GM12878 (cell line): ENCODE data around the gene MICALL1.

ENCODE experiments used
- CREB1 ChIP-seq: IDR thresholded peaks from 2 replicates; pipeline ENCODE4 v1.6.1; 2012; ENCODE audit warnings: low read depth, mild to moderate bottlenecking, inconsistent platforms
- HDAC6 ChIP-seq: fragments of 200-600 bp; sonication (generic); IDR thresholded peaks from one replicate; pipeline ENCODE4 v1.8.0; 2017; ENCODE audit warnings: antibody characterized with exemption; ENCODE audit not compliant: unreplicated experiment
- JUNB ChIP-seq: IDR thresholded peaks from 2 replicates; pipeline ENCODE4 v1.6.1; 2016; ENCODE audit warnings: antibody characterized with exemption, mild to moderate bottlenecking
- MXI1 ChIP-seq: fragments of 150-350 bp; IDR thresholded peaks from 2 replicates; pipeline ENCODE4 v1.6.1; 2011; ENCODE audit warnings: low read depth, mild to moderate bottlenecking, inconsistent platforms, low read length, improper control_type of control experiment
- POLR2AphosphoS5 ChIP-seq: IDR thresholded peaks from 2 replicates; pipeline ENCODE4 v1.6.1; 2011; ENCODE audit warnings: mild to moderate bottlenecking, low read length, inconsistent platforms
- USF1 ChIP-seq: IDR thresholded peaks from 2 replicates; pipeline ENCODE4 v1.6.1; 2011; ENCODE audit warnings: borderline replicate concordance, low read depth, mild to moderate bottlenecking, moderate library complexity, mixed read lengths, low read length; ENCODE audit not compliant: insufficient read depth; ENCODE audit errors: extremely low read length
- ZNF384 ChIP-seq: IDR thresholded peaks from 2 replicates; pipeline ENCODE4 v1.6.1; 2012; ENCODE audit warnings: low read depth, mild to moderate bottlenecking, low read length, improper control_type of control experiment, borderline replicate concordance
- TF ChIP-seq, protein P1 (sequence below), 3 experiments: IDR thresholded peaks in 2 of 3; conservative IDR thresholded peaks in 1 of 3; 2 replicates each; pipeline ENCODE4 v1.5.1; 2011; ENCODE audit warnings: low read depth in 3 of 3, low read length in 3 of 3, mild to moderate bottlenecking in 3 of 3, control low read depth in 2 of 3, moderate library complexity in 2 of 3, inconsistent platforms in 1 of 3, mixed read lengths in 1 of 3; ENCODE audit not compliant: control insufficient read depth in 2 of 3, insufficient read depth in 1 of 3; ENCODE audit errors: extremely low read depth in 1 of 3

DNA sequence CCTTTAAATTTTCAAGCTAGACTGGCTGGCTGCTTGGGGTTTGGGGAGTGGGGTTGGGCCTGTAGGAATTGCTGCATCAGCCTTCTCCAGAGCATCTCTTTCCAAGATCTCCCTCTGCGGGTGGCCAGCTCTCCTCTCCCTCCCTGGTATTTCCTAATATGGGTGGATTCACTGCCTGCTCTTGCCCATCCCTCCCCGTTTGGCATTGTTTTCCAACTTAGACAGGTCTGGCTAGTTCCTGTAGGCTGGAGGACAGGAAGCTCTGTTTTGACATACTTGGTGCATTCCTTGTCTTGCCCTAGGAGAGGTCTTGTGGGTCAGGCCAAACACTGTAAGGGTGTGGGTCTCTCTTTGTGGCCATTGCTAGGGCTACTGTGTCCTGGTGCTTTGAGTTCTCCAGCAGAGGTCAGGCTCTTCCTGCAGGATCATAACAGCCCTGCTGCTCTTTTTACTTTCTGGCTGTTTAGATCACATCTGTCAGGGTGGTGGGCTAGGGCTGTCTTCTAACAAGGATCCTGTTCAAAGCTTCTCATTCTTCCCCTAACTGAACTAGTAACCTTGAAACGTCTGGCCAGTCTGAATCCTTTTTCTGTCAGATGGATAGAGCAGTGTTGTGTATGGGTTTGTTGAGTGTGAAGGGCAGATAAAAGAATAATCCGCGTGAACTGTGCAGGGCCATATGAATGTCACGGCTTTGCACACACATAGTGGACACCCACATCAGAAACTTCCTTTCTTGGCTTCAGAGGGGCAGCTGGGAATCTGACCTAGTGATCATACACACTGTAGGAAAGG is 18.3 kb upstream of the MICALL1 start:
- TF ChIP-seq, protein P1, sequence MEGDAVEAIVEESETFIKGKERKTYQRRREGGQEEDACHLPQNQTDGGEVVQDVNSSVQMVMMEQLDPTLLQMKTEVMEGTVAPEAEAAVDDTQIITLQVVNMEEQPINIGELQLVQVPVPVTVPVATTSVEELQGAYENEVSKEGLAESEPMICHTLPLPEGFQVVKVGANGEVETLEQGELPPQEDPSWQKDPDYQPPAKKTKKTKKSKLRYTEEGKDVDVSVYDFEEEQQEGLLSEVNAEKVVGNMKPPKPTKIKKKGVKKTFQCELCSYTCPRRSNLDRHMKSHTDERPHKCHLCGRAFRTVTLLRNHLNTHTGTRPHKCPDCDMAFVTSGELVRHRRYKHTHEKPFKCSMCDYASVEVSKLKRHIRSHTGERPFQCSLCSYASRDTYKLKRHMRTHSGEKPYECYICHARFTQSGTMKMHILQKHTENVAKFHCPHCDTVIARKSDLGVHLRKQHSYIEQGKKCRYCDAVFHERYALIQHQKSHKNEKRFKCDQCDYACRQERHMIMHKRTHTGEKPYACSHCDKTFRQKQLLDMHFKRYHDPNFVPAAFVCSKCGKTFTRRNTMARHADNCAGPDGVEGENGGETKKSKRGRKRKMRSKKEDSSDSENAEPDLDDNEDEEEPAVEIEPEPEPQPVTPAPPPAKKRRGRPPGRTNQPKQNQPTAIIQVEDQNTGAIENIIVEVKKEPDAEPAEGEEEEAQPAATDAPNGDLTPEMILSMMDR (IDR thresholded peaks at IDR 0.05 in 2 of 3, conservative IDR thresholded peaks at IDR 0.05 in 1 of 3; ENCODE audit: control insufficient read depth in 2 of 3, extremely low read depth in 1 of 3, insufficient read depth in 1 of 3, low read depth in 3 of 3, low read length in 3 of 3), result peak; percentile 13 to 35 (median 13); a peak in 3 of 6 replicates
- TF ChIP-seq MXI1 (no peak), USF1 (no peak), JUNB (no peak), HDAC6 (no peak), CREB1 (no peak), ZNF384 (no peak), POLR2AphosphoS5 (no peak)
